HG03066 (cell line): ENCODE data around the gene BBX.

ENCODE experiments used
- ATAC-seq: cut with Tn5 transposase; IDR thresholded peaks from one replicate; pipeline ENCODE4 v1.9.1; 2021; ENCODE audit warnings: low read depth; ENCODE audit not compliant: unreplicated experiment

The BBX gene

DNA sequence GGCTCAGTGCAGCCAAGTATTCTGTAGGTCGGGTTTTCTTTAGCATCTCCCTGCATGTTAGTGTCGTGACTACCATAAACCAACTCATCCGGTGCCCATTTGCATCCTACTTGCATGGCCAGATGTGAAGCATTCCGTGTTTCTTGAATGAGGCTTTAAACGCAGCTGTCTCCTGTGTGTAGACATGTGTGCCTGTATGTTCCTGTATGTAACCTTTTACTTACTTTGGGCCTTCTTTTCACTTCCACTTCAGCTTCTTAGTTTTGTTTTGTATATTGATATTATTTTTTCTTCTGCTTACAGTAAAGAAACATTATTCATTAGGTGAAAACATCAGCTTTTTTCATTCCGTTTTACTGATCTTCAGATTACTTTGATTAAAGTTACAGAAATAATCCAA is 267.9 kb downstream of the BBX start:
- ATAC-seq = no peak

GRCh38 chr3:107791027-107791426 is 268.3 kb downstream of the BBX start:
- ATAC-seq = no peak

GRCh38 chr3:107791450-107791849 is 268.7 kb downstream of the BBX start:
- no peak for ATAC-seq

DNA sequence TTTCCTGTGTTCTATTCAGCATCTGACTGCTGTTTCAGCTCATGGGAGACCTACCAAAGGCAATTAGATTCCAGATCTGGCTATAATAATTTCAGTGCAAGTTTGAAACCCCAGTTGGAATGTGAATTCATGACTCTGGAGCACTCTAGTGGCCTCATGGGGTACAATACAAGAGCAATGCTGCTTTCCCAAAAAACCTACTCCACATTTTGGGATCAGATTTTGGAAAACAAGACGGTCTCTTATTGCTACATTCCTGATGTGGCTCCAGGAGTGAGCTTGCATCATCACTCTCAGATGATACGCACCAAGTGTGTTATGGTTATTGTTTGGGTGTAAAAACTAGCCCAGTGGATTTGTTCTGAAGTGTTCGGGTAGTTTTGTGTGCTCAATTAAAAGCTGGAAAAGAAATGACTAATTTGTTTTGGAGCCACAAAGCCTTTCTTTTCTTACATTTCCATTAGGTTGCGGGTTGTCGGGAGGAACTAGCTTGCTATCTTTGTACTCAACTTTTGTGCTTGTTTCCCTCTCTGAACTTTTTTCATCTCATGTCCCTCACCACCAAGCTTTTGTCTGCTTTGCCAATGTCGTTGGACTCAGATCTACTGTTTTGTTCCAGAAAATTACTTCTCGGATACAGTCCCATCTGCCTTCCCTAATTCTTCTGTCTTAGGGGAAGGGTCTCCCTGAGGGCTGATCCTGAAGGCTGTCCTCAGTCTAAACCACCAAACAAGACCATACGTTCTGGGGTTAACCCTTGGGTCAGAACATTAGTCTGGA is 272.1 kb downstream of the BBX start:
- ATAC-seq = no peak

GRCh38 chr3:107795514-107796094 is 272.8 kb downstream of the BBX start:
- ATAC-seq = no peak

DNA sequence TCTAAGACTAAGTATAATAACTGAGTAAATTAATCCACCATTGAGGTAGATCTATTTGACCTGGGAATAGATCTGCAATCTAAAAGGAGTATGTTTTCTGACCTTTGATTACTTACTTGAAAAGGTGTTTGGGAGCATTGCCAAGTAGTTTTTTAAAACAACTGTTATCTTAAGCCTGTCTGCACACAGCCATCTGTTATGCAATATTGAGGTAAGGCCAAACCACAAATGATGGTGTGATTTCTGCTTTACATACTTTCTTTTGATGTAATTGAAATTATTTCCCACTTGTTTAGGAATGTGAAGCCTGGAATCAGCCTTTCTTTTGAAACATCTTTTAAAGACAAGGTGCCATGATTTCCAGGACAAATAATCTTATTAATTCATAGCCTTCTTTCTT is 274.0 kb downstream of the BBX start:
- no peak for ATAC-seq

- no peak for ATAC-seq
Measured at GRCh38 chr3:107797586-107797985, 274.8 kb downstream of the BBX start.

- no peak for ATAC-seq
Measured at GRCh38 chr3:107798381-107798780, 275.6 kb downstream of the BBX start.

DNA sequence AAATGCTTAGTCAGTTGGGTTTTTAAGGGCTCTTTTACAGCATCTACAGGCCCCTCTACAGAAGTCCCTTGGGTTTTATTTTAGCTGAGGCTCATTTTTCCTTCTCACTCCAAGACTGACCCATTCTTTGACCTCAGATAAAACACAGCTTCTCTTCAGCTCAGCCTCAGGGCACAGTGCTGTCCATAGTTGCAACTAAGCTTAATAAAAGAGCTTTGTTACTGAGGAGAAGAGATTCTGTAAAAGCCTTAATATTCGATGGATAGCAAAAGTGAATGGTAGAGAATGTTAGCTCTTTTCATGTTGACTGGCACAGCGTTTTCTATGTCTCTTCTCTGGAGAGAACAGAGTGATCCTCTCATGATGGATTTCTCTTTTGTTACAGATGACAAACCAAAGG is 277.9 kb downstream of the BBX start:
- no peak for ATAC-seq

DNA sequence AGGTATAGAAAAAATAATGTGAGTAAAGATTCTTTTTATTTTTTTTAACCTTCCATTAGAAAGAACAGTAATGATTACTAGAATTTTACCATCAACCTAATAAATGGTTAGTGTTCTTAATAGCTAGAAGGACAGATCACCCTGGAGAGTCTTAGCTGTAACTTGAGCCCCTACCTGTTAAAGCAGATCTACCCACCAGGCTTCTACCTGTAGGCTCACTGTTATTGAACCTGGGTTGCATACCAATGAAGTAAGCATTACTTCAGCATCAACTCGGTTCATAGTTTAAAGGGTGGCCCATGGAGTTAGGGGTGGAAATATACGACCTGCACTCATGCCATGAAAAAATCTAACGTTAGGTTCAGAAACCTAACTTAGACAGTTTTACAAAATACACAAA is 280.4 kb downstream of the BBX start:
- ATAC-seq = no peak

- no peak for ATAC-seq
Measured at GRCh38 chr3:107806021-107806420, 283.3 kb downstream of the BBX start.

GRCh38 chr3:107806536-107806935 is 283.8 kb downstream of the BBX start:
- no peak for ATAC-seq

DNA sequence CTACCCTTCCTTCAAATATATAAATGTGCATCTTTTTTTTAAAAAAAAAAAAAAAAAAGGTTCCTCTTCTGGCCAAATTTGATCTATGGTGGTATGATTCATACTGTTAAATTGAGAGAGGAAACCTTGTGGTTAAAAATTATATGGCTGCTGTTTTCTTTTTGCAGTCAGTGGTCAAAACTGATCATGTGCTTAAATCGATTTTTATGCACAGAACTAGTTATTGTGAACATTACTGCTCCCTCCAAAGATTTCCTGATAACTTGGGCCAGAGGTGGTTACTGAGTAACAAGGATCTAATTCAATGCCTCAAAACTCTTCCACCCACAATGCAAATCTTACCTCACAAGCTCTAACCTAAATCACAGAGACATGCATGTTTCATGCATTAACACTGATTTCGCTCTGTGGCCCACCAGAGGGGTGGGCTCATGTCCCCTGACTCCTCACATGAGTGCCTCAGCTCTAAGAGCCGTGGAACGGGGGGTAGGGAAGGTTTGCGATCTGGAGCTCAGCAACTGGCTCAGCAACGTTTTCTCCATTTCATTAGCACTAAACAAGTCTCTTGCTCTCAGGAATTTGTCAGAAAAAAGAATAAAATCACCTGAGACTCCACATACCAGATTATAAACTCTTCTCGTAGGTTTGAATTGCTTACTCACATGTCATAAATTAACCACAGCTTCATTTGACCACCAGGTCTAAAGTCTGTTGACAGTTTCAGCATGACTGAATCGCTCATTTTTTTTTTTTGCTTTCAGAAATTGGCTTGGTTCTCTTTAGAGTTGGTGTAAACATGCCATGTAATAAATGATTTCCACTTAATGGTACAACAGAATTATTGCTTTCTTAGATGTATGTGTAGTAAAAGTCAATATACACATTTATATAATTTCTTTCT is 287.7 kb downstream of the BBX start:
- no peak for ATAC-seq

DNA sequence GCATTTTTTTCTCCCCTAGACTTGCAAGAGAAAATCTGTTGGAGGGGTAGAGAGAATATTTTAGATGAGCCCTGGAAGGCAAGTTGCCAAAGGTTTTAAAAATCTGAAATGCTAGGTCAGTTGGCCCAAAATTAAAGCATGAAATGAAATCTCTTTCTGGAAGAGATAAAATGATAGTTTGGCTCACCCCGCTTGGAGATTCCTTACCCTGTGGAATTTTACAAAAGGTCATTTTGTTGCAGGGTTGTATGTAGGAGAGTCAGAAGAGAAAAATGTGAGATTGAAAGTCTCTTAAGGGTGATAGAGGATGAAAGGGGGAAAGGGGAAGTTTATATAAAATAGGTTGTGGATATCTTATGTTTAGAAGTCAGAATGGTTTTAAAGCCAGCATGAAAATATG is 290.3 kb downstream of the BBX start:
- ATAC-seq = no peak

DNA sequence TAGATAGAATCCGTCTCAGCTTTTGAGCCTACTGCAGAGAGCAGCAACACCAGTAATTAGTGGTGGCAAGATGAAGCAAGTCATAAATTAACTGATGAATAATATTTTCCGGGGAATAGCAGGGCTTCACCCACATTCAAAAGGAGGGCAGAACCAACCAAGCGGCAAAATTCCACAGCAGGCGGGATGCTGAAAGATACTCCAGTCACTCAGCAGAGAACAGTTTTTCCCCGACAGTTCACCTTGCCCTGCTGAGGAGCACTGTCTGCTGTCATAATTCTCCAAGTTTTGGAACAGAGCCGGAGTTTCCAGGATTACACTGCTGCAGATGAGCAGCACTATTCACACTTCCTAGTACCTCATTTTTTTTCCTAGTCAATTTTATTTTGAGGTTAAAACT is 293.3 kb downstream of the BBX start:
- ATAC-seq = no peak

GRCh38 chr3:107817076-107817475 is 294.3 kb downstream of the BBX start:
- no peak for ATAC-seq

DNA sequence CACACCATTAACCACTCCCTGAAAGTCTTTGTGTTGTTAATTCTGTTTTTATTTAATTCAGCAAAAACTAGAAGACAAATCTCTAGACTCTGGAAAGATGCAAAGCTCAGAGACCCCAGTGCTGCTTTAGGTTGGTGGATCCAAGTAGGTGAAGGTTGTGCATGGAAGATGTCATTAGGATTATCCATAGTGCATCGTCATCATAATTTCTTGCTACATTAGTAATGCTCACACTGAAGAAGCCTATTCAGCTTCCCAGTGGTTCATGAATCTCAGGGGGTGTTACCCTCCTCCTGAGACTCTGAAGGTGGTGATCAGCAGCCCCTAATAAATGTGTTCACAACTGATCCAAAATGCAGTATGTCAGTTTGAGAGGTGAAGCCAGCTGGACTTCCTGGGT is 295.3 kb downstream of the BBX start:
- no peak for ATAC-seq

GRCh38 chr3:107819656-107820055 is 296.9 kb downstream of the BBX start:
- no peak for ATAC-seq

GRCh38 chr3:107822308-107822707 is 299.5 kb downstream of the BBX start:
- no peak for ATAC-seq

GRCh38 chr3:107824822-107825371 is 302.1 kb downstream of the BBX start:
- ATAC-seq = no peak

DNA sequence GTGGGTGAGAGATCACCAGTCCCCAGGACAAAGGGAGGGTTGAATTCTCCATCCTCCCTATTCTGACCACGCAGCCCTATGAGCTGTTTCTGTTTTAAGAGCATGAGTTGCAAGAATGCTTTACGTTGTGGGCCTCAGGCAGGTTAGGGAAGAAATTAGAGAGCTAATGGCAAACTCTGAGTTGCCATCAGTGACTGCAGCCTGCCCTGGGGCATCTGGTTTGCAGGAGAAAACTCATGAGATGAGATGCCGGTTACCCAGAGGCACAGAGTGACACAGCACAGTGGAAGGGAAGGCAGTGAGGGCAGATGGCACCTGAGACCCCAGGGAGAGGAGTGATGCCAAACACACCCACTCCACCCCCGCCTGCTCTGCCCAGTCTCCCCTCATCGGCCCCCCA is 302.8 kb downstream of the BBX start:
- ATAC-seq = no peak
